K562 (cell line): Measurements from ENCODE around the gene CCNY. TPM values are rescaled to one million over a fixed set of nuclear protein-coding genes. Genes with fewer than 3 reads are reported as not detected.

Source experiments
- BMI1 ChIP-seq: fragments of 150-350 bp; IDR thresholded peaks from 2 replicates; pipeline ENCODE4 v1.6.1; 2014; ENCODE audit warnings: low read length
- GTF2E2 ChIP-seq: fragments of 200-800 bp; sonication (Bioruptor generic); IDR thresholded peaks from 2 replicates; pipeline ENCODE4 v1.6.1; 2016; ENCODE audit warnings: missing genetic modification characterization, missing compliant biosample characterization
- HMG20B ChIP-seq: fragments of 250-450 bp; sonication (Bioruptor Pico); IDR thresholded peaks from 2 replicates; pipeline ENCODE4 v1.5.0; 2021; ENCODE audit warnings: mild to moderate bottlenecking
- NR2C2 ChIP-seq, 2 experiments: fragments of 200-800 bp in 1 of 2; sonication (Bioruptor generic) in 1 of 2; sonication (generic) in 1 of 2; formaldehyde crosslinking in 1 of 2; IDR thresholded peaks; 2 replicates each; pipeline versions ENCODE4 v1.6.1 to v1.8.0; 2016 to 2022; ENCODE audit warnings: mild to moderate bottlenecking in 1 of 2, missing compliant biosample characterization in 1 of 2, missing genetic modification characterization in 1 of 2, missing genetic modification reagents in 1 of 2
- POLR3A ChIP-seq: IDR thresholded peaks from 2 replicates; pipeline ENCODE4 v1.6.1; 2011; ENCODE audit warnings: borderline replicate concordance, mild to moderate bottlenecking, moderate library complexity; ENCODE audit not compliant: insufficient read length, insufficient read depth; ENCODE audit errors: extremely low read depth
- PRDM10 ChIP-seq: fragments of 450-650 bp; IDR thresholded peaks from 2 replicates; pipeline ENCODE4 v1.6.1; 2018; ENCODE audit not compliant: partially characterized antibody
- RBM25 ChIP-seq: fragments of 200-400 bp; formaldehyde crosslinking; IDR thresholded peaks from 2 replicates; pipeline ENCODE4 v1.6.1; 2018; ENCODE audit warnings: low read length, low read depth, moderate library complexity; ENCODE audit not compliant: severe bottlenecking
- RFX1 ChIP-seq: fragments of 450-650 bp; IDR thresholded peaks from 2 replicates; pipeline ENCODE4 v1.6.1; 2016; ENCODE audit warnings: mild to moderate bottlenecking, moderate library complexity
- TGIF2 ChIP-seq: sonication (generic); formaldehyde crosslinking; IDR thresholded peaks from 2 replicates; pipeline ENCODE4 v1.8.1; 2022; ENCODE audit warnings: mild to moderate bottlenecking, missing genetic modification reagents, moderate library complexity
- THRAP3 ChIP-seq: fragments of 450-650 bp; IDR thresholded peaks from 2 replicates; pipeline ENCODE4 v1.6.1; 2016; ENCODE audit warnings: mild to moderate bottlenecking, inconsistent platforms, borderline replicate concordance
- TRIM24 ChIP-seq, 2 experiments: fragments of 450-650 bp; IDR thresholded peaks; 2 replicates each; pipeline ENCODE4 v1.6.1; 2016
- ZNF212 ChIP-seq: fragments of 450-650 bp; formaldehyde crosslinking; IDR thresholded peaks from 2 replicates; pipeline ENCODE4 v1.4.0; 2020; ENCODE audit warnings: mild to moderate bottlenecking
- ZNF23 ChIP-seq: fragments of 250-450 bp; sonication (Bioruptor Pico); IDR thresholded peaks from 2 replicates; pipeline ENCODE4 v1.4.0; 2020; ENCODE audit warnings: mild to moderate bottlenecking
- ZNF3 ChIP-seq: fragments of 250-450 bp; sonication (Bioruptor Pico); IDR thresholded peaks from 2 replicates; pipeline ENCODE4 v1.5.0; 2021; ENCODE audit warnings: mild to moderate bottlenecking, moderate library complexity
- polyA plus RNA-seq, 8 experiments: library from polyadenylated mRNA; depleted of rRNA in 4 of 8; stranded (reverse) in 5 of 8; unstranded in 3 of 8; fragments of >200 nt; fragmentation: Nextera tagmentation in 2 of 8; fragmentation: Illumina TruSeq in 1 of 8; extraction: Ambion mirVana in 2 of 8; extraction: Trizol in 1 of 8; gene quantifications; 2 replicates each; pipeline versions ENCODE4 v1.2.1 to v1.2.3, GENCODE V29; 2011 to 2014; ENCODE audit warnings: inconsistent platforms in 1 of 8, missing spikeins in 1 of 8
- total RNA-seq, 7 experiments: library from RNA; depleted of rRNA in 6 of 7; stranded (reverse); fragments of >200 nt in 6 of 7; fragmentation: Illumina TruSeq in 2 of 7; extraction: Trizol in 2 of 7; gene quantifications; 2 replicates each; pipeline versions ENCODE4 v1.2.1 to v1.2.3, GENCODE V29; 2011 to 2021; ENCODE audit warnings: low replicate concordance in 1 of 7
- TF ChIP-seq, protein P1 (sequence below): sonication (generic); formaldehyde crosslinking; IDR thresholded peaks from 2 replicates; pipeline ENCODE4 v1.5.0; 2020; ENCODE audit warnings: missing genetic modification reagents
- TF ChIP-seq, protein P2 (sequence below): fragments of 200-800 bp; sonication (Bioruptor generic); IDR thresholded peaks from 2 replicates; pipeline ENCODE4 v1.6.1; 2017; ENCODE audit warnings: missing genetic modification characterization, missing compliant biosample characterization
- TF ChIP-seq, protein P3 (sequence below): fragments of 450-650 bp; conservative IDR thresholded peaks from 2 replicates; pipeline ENCODE4 v1.6.1; 2016; ENCODE audit warnings: missing genetic modification characterization, low read depth, mild to moderate bottlenecking, missing compliant biosample characterization, moderate library complexity
- TF ChIP-seq, protein P4 (sequence below): sonication (generic); formaldehyde crosslinking; IDR thresholded peaks from 2 replicates; pipeline ENCODE4 v1.8.0; 2022; ENCODE audit warnings: mild to moderate bottlenecking, missing genetic modification reagents, borderline replicate concordance

The CCNY gene
- total and polyA plus RNA-seq, 9 of the 15 experiments (the other 6 are each of a cell fraction or from before 2014, with no cell fraction given): 8.4 to 109 (median 38.6) TPM

DNA sequence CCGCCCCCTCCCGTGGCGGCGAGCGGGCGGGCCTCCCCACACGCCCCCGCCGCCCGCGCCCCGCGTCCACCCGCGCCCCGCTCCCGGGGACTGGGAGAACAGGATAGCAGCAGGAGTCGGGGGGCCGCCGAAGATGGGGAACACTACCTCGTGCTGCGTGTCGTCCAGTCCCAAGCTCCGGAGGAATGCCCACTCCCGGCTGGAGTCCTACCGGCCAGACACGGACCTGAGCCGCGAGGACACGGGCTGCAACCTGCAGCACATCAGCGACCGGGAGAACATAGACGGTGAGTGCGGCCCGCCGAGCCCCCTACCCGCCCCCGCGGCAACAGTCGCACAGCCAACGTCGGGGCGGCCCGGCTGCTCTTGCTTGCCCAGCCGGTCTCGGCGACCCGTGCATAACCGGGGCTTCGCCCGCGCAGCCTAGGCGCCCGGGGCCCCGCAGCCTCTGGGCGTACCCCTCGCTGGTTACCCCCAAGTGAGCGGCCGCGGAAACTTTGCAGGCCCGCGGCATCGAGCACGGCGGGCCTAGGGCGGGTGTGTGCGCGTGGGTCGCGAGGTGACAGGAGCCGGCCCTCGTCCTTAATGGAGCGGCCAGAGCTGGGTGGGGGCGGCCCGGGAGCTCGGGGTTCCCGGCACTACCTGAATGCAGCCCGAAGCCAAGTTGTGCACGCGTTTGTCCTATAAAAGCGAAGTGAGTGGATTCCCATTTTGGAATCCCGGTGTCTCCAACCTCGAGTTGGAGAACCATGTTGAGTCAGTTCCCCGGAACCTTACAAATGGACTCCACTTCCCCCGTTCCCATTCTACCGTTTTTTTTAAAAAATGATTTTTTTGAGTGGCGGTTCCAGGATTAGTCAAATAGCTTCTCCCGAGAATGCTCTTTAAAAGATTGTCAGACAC lies 863 bp downstream of the CCNY start (continued):
- TF ChIP-seq, protein P1, sequence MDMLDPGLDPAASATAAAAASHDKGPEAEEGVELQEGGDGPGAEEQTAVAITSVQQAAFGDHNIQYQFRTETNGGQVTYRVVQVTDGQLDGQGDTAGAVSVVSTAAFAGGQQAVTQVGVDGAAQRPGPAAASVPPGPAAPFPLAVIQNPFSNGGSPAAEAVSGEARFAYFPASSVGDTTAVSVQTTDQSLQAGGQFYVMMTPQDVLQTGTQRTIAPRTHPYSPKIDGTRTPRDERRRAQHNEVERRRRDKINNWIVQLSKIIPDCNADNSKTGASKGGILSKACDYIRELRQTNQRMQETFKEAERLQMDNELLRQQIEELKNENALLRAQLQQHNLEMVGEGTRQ (CRISPR knock-in tag): no peak
- no peak for TF ChIP-seq BMI1
- TF ChIP-seq, protein P2, sequence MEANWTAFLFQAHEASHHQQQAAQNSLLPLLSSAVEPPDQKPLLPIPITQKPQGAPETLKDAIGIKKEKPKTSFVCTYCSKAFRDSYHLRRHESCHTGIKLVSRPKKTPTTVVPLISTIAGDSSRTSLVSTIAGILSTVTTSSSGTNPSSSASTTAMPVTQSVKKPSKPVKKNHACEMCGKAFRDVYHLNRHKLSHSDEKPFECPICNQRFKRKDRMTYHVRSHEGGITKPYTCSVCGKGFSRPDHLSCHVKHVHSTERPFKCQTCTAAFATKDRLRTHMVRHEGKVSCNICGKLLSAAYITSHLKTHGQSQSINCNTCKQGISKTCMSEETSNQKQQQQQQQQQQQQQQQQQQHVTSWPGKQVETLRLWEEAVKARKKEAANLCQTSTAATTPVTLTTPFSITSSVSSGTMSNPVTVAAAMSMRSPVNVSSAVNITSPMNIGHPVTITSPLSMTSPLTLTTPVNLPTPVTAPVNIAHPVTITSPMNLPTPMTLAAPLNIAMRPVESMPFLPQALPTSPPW (CRISPR knock-in tag): no peak
- TF ChIP-seq NR2C2 (CRISPR knock-in tag; IDR thresholded peaks at IDR 0.05): no peak
- no peak for TF ChIP-seq NR2C2 (tag; IDR thresholded peaks at IDR 0.05)
- TF ChIP-seq POLR3A: no peak
- TF ChIP-seq, protein P3, sequence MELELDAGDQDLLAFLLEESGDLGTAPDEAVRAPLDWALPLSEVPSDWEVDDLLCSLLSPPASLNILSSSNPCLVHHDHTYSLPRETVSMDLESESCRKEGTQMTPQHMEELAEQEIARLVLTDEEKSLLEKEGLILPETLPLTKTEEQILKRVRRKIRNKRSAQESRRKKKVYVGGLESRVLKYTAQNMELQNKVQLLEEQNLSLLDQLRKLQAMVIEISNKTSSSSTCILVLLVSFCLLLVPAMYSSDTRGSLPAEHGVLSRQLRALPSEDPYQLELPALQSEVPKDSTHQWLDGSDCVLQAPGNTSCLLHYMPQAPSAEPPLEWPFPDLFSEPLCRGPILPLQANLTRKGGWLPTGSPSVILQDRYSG (tag): no peak
- TF ChIP-seq ZNF23 (CRISPR knock-in tag): no peak
- TF ChIP-seq RBM25: no peak
- no peak for TF ChIP-seq PRDM10
- TF ChIP-seq GTF2E2: no peak
- TF ChIP-seq ZNF212 (CRISPR knock-in tag): no peak
- no peak for TF ChIP-seq HMG20B
- TF ChIP-seq TRIM24 (IDR thresholded peaks at IDR 0.05): no peak
- TF ChIP-seq, protein P4, sequence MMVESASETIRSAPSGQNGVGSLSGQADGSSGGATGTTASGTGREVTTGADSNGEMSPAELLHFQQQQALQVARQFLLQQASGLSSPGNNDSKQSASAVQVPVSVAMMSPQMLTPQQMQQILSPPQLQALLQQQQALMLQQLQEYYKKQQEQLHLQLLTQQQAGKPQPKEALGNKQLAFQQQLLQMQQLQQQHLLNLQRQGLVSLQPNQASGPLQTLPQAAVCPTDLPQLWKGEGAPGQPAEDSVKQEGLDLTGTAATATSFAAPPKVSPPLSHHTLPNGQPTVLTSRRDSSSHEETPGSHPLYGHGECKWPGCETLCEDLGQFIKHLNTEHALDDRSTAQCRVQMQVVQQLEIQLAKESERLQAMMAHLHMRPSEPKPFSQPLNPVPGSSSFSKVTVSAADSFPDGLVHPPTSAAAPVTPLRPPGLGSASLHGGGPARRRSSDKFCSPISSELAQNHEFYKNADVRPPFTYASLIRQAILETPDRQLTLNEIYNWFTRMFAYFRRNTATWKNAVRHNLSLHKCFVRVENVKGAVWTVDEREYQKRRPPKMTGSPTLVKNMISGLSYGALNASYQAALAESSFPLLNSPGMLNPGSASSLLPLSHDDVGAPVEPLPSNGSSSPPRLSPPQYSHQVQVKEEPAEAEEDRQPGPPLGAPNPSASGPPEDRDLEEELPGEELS (CRISPR knock-in tag): no peak
- no peak for TF ChIP-seq THRAP3
- TF ChIP-seq RFX1: no peak
- no peak for TF ChIP-seq ZNF3 (CRISPR knock-in tag)
- no peak for TF ChIP-seq TGIF2 (CRISPR knock-in tag)
